Activated T-cell treated with anti-CD3 and anti-CD28 coated beads, Interleukin-2, amount 50 U/mL, for 4 hours (primary cell): ENCODE measurements around the gene ALDH1B1. TPM values are rescaled to one million over a fixed set of nuclear protein-coding genes. Genes with fewer than 3 reads are reported as not detected.
"Not testable (repeated sequence)": the region's sequence is repeated elsewhere in the genome, so short reads cannot be mapped to it uniquely, and the experiment has no call there.

Source experiments
- ATAC-seq, 2 donors: fragments of 200-7000 bp; cut with Tn5 transposase; one replicate each; pipeline ENCODE4 v1.10.0; 2021
- DNase-seq: peaks from one replicate; pipeline ENCODE4 v3.0.0-alpha.2; 2020
- H3K27me3 Mint-ChIP-seq: one replicate; pipeline ENCODE4 v1.8.0; 2021; ENCODE audit warnings: low read depth, mixed read lengths
- H3K36me3 Mint-ChIP-seq: one replicate; pipeline ENCODE4 v1.8.0; 2022; ENCODE audit warnings: mixed read lengths; ENCODE audit not compliant: insufficient read depth
- H3K4me1 Mint-ChIP-seq: one replicate; pipeline ENCODE4 v1.8.0; 2021; ENCODE audit warnings: low read depth, mixed read lengths
- H3K4me3 Mint-ChIP-seq: one replicate; pipeline ENCODE4 v1.8.0; 2021; ENCODE audit warnings: mild to moderate bottlenecking, moderate library complexity, mixed read lengths
- H3K9me3 Mint-ChIP-seq: one replicate; pipeline ENCODE4 v1.8.0; 2021; ENCODE audit warnings: mixed read lengths
- total RNA-seq, 3 donors: library from RNA; stranded (reverse); gene quantifications; one replicate each; pipeline ENCODE4 v1.2.1, GENCODE V29; 2021

The ALDH1B1 gene
- total RNA-seq, 3 donors from 2014 or later, result 15.7 to 26.9 (median 22.0) TPM

GRCh38 chr9:38373679-38374078 lies 18.8 kb upstream of the ALDH1B1 start:
- DNase-seq, result no peak
- no peaks in the 10 kb centered on the region for H3K36me3 Mint-ChIP-seq
- H3K27me3 Mint-ChIP-seq, result peaks cover 9% of the 10 kb centered on the region
- no peaks in the 10 kb centered on the region for H3K9me3 Mint-ChIP-seq
- ATAC-seq, result no peak
- no peaks in the 10 kb centered on the region for H3K4me1 Mint-ChIP-seq
- no peak overlapping the region for H3K4me3 Mint-ChIP-seq

- Mint-ChIP-seq H3K36me3 (no peaks in the 10 kb centered on the region), H3K4me1 (no peaks in the 10 kb centered on the region), H3K27me3 (peaks cover 9% of the 10 kb centered on the region), H3K4me3 (no peak overlapping the region), H3K9me3 (no peaks in the 10 kb centered on the region)
- no peak for ATAC-seq
- no peak for DNase-seq
Observed at GRCh38 chr9:38374847-38375571, 17.5 kb upstream of the ALDH1B1 start.

- no peak overlapping the region for H3K4me3 Mint-ChIP-seq
- peaks cover 9% of the 10 kb centered on the region for H3K27me3 Mint-ChIP-seq
- no peaks in the 10 kb centered on the region for H3K36me3 Mint-ChIP-seq
- ATAC-seq (no peak), DNase-seq (no peak)
- no peaks in the 10 kb centered on the region for H3K9me3 Mint-ChIP-seq
- H3K4me1 Mint-ChIP-seq, result no peaks in the 10 kb centered on the region
Observed at GRCh38 chr9:38375572-38375963, 16.9 kb upstream of the ALDH1B1 start.

- no peak for DNase-seq
- Mint-ChIP-seq H3K27me3 (peaks cover 6% of the 10 kb centered on the region), H3K9me3 (no peaks in the 10 kb centered on the region), H3K36me3 (no peaks in the 10 kb centered on the region), H3K4me1 (no peaks in the 10 kb centered on the region), H3K4me3 (no peak overlapping the region)
- no peak for ATAC-seq
Observed at GRCh38 chr9:38376021-38376670, 16.4 kb upstream of the ALDH1B1 start.

- H3K36me3 Mint-ChIP-seq, H3K4me1 Mint-ChIP-seq, H3K27me3 Mint-ChIP-seq, H3K9me3 Mint-ChIP-seq, H3K4me3 Mint-ChIP-seq, ATAC-seq, DNase-seq: not testable (repeated sequence)
Observed at GRCh38 chr9:38377336-38378083, 15.0 kb upstream of the ALDH1B1 start.

- no peaks in the 10 kb centered on the region for H3K4me1 Mint-ChIP-seq
- no peaks in the 10 kb centered on the region for H3K36me3 Mint-ChIP-seq
- peaks cover 2% of the 10 kb centered on the region for H3K27me3 Mint-ChIP-seq
- no peaks in the 10 kb centered on the region for H3K9me3 Mint-ChIP-seq
- DNase-seq (no peak), ATAC-seq (no peak)
- H3K4me3 Mint-ChIP-seq, result no peak overlapping the region
Observed at GRCh38 chr9:38380230-38380871, 12.2 kb upstream of the ALDH1B1 start.

GRCh38 chr9:38380872-38381534 lies 11.5 kb upstream of the ALDH1B1 start:
- ATAC-seq (no peak), DNase-seq (no peak)
- H3K36me3 Mint-ChIP-seq, result no peaks in the 10 kb centered on the region
- no peaks in the 10 kb centered on the region for H3K4me1 Mint-ChIP-seq
- H3K4me3 Mint-ChIP-seq, result no peak overlapping the region
- peaks cover 2% of the 10 kb centered on the region for H3K27me3 Mint-ChIP-seq
- H3K9me3 Mint-ChIP-seq, result no peaks in the 10 kb centered on the region

- DNase-seq (no peak), ATAC-seq (no peak)
- Mint-ChIP-seq H3K4me3 (no peak overlapping the region), H3K4me1 (no peaks in the 10 kb centered on the region), H3K27me3 (peaks cover 2% of the 10 kb centered on the region), H3K9me3 (no peaks in the 10 kb centered on the region), H3K36me3 (no peaks in the 10 kb centered on the region)
Observed at GRCh38 chr9:38382141-38382540, 10.4 kb upstream of the ALDH1B1 start.

GRCh38 chr9:38384990-38385848 lies 7.3 kb upstream of the ALDH1B1 start:
- Mint-ChIP-seq H3K4me3 (no peak overlapping the region), H3K36me3 (no peaks in the 10 kb centered on the region), H3K9me3 (no peaks in the 10 kb centered on the region), H3K27me3 (no peaks in the 10 kb centered on the region), H3K4me1 (no peaks in the 10 kb centered on the region)
- ATAC-seq (no peak), DNase-seq (no peak)

- no peak overlapping the region for H3K4me3 Mint-ChIP-seq
- ATAC-seq, result no peak
Observed at GRCh38 chr9:38385896-38386295, 6.6 kb upstream of the ALDH1B1 start.

GRCh38 chr9:38386319-38386895 lies 6.1 kb upstream of the ALDH1B1 start:
- ATAC-seq (no peak), DNase-seq (no peak)
- no peaks in the 10 kb centered on the region for H3K9me3 Mint-ChIP-seq
- no peak overlapping the region for H3K4me3 Mint-ChIP-seq
- H3K27me3 Mint-ChIP-seq, result no peaks in the 10 kb centered on the region
- no peaks in the 10 kb centered on the region for H3K36me3 Mint-ChIP-seq
- H3K4me1 Mint-ChIP-seq, result no peaks in the 10 kb centered on the region

More at GRCh38 chr9:38385896-38386295, 6.6 kb upstream of the ALDH1B1 start:
- H3K27me3 Mint-ChIP-seq, result no peaks in the 10 kb centered on the region
- DNase-seq, result no peak
- no peaks in the 10 kb centered on the region for H3K9me3 Mint-ChIP-seq
- H3K36me3 Mint-ChIP-seq, result no peaks in the 10 kb centered on the region
- H3K4me1 Mint-ChIP-seq, result no peaks in the 10 kb centered on the region

- Mint-ChIP-seq H3K4me3 (no peak overlapping the region), H3K4me1 (peaks cover 2% of the 10 kb centered on the region), H3K27me3 (no peaks in the 10 kb centered on the region), H3K36me3 (no peaks in the 10 kb centered on the region), H3K9me3 (no peaks in the 10 kb centered on the region)
- no peak for DNase-seq
- ATAC-seq, result no peak
Observed at GRCh38 chr9:38387066-38387465, 5.4 kb upstream of the ALDH1B1 start.

GRCh38 chr9:38387751-38388150 lies 4.8 kb upstream of the ALDH1B1 start:
- Mint-ChIP-seq H3K4me1 (peaks cover 3% of the 10 kb centered on the region), H3K27me3 (no peaks in the 10 kb centered on the region), H3K9me3 (no peaks in the 10 kb centered on the region), H3K36me3 (no peaks in the 10 kb centered on the region), H3K4me3 (no peak overlapping the region)
- ATAC-seq (no peak), DNase-seq (no peak)
